GM19351 (cell line): ENCODE measurements around the gene GSTCD.
A peak's percentile ranks its signal among the peaks of the same experiment; 100 is the strongest.

ENCODE experiments used
- ATAC-seq: cut with Tn5 transposase; IDR thresholded peaks from one replicate; pipeline ENCODE4 v1.9.1; 2021; ENCODE audit warnings: mild to moderate bottlenecking, moderate library complexity; ENCODE audit not compliant: unreplicated experiment

The GSTCD gene

GRCh38 chr4:105875233-105875632, 166.6 kb downstream of the GSTCD start:
- ATAC-seq: no peak

- ATAC-seq: no peak
These were observed 170.1 kb downstream of the GSTCD start for GRCh38 chr4:105878668-105879067.

GRCh38 chr4:105887508-105887907, 178.9 kb downstream of the GSTCD start:
- ATAC-seq: no peak

- peak; percentile 43 for ATAC-seq
These were observed 186.3 kb downstream of the GSTCD start, which contains the start of gene NPNT for GRCh38 chr4:105894660-105895582. TSS of gene NPNT (plus strand) at chr4:105895471. CDS start at chr4:105895653, 182 bp downstream.

- peak; percentile 46 for ATAC-seq
These were observed 187.2 kb downstream of the GSTCD start for GRCh38 chr4:105895583-105896460.

GRCh38 chr4:105896461-105896942, 187.9 kb downstream of the GSTCD start:
- ATAC-seq: peak; percentile 18
